ENCODE results near the gene ACSBG1. TPM values are rescaled to one million over a fixed set of nuclear protein-coding genes. Genes with fewer than 3 reads are reported as not detected.

Gene ACSBG1
- total RNA-seq, 1 donor from 2014 or later: 3.4 TPM

DNA sequence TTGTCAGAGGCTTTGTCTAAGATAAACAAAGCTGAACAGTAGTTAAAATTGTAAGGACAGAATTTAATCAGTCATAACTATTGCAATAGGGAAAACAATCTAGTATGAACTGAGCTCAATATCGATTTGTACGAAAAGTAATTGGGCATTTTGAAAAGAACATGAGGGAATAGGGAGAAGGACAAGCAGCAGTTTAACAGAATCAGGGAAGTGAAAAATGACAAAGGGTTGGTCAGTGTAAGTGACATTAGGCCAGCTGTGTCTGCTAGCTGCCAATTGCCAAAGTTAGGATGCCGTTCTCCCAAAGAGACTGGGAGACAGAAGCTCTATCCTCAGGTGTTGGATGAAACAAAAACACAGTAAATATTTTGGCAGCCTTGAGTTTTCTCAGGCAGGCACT, 26.7 kb upstream of the ACSBG1 start:
- intact Hi-C loops (cut with DNase I): no loop called here
- no peaks in the 10 kb centered on the region for H3K36me3 ChIP-seq
- H3K4me3 ChIP-seq: no peak overlapping the region
- DNase-seq (ENCODE audit: extremely low spot score in 2 of 2): no peak
- H3K27me3 ChIP-seq: no peaks in the 10 kb centered on the region
- TF ChIP-seq CTCF (IDR thresholded peaks at IDR 0.05) (no peak), POLR2A (IDR thresholded peaks at IDR 0.05) (no peak), POLR2AphosphoS5 (IDR thresholded peaks at IDR 0.05; ENCODE audit: insufficient read depth in 1 of 2, low read depth in 1 of 2) (no peak)
- H3K4me1 ChIP-seq: peaks cover 18% of the 10 kb centered on the region
- no peaks in the 10 kb centered on the region for H3K9me3 ChIP-seq
- H3K27ac ChIP-seq: no peak overlapping the region

GRCh38 chr15:78260489-78260888, 26.1 kb upstream of the ACSBG1 start:
- Histone ChIP-seq H3K36me3 (no peaks in the 10 kb centered on the region), H3K4me1 (peaks cover 12% of the 10 kb centered on the region), H3K4me3 (no peak overlapping the region), H3K9me3 (no peaks in the 10 kb centered on the region), H3K27ac (no peak overlapping the region), H3K27me3 (no peaks in the 10 kb centered on the region)
- DNase-seq (ENCODE audit: extremely low spot score in 2 of 2): no peak
- intact Hi-C loops (cut with DNase I): no loop called here
- TF ChIP-seq POLR2A (IDR thresholded peaks at IDR 0.05): no peak
- no peak for TF ChIP-seq CTCF (IDR thresholded peaks at IDR 0.05)
- no peak for TF ChIP-seq POLR2AphosphoS5 (IDR thresholded peaks at IDR 0.05; ENCODE audit: insufficient read depth in 1 of 2, low read depth in 1 of 2)

DNA sequence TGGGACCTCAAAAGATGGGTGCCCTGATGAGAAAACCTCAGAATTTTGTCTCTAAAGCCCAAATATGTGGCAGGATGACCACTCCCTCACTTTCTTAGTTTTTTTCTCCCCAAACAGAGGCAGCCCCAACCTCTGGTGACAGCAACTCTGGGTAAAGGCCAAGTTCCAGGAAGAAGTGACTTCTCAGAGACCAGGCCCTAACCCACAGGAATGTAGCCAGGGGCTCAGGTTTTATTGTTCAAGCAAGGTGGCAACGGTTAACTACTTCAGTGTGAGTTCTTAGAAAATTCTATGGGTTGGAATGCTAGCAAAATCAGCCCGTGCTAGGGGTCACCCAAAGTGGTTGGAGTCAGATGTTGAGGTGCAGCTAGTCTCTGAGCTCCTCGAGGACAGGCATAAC, 24.9 kb upstream of the ACSBG1 start:
- no peak for TF ChIP-seq POLR2A (IDR thresholded peaks at IDR 0.05)
- no peak for TF ChIP-seq CTCF (IDR thresholded peaks at IDR 0.05)
- no peak for TF ChIP-seq POLR2AphosphoS5 (IDR thresholded peaks at IDR 0.05; ENCODE audit: insufficient read depth in 1 of 2, low read depth in 1 of 2)
- Histone ChIP-seq H3K4me3 (no peak overlapping the region), H3K27ac (no peak overlapping the region), H3K36me3 (no peaks in the 10 kb centered on the region), H3K4me1 (peaks cover 6% of the 10 kb centered on the region), H3K27me3 (no peaks in the 10 kb centered on the region), H3K9me3 (no peaks in the 10 kb centered on the region)
- intact Hi-C loops (cut with DNase I): no loop called here
- DNase-seq (ENCODE audit: extremely low spot score in 2 of 2): no peak

GRCh38 chr15:78257681-78258080, 23.3 kb upstream of the ACSBG1 start:
- Histone ChIP-seq H3K36me3 (no peaks in the 10 kb centered on the region), H3K27ac (no peak overlapping the region), H3K9me3 (no peaks in the 10 kb centered on the region), H3K4me3 (no peak overlapping the region), H3K27me3 (no peaks in the 10 kb centered on the region), H3K4me1 (no peaks in the 10 kb centered on the region)
- no peak for TF ChIP-seq CTCF (IDR thresholded peaks at IDR 0.05)
- no peak for TF ChIP-seq POLR2AphosphoS5 (IDR thresholded peaks at IDR 0.05; ENCODE audit: insufficient read depth in 1 of 2, low read depth in 1 of 2)
- TF ChIP-seq POLR2A (IDR thresholded peaks at IDR 0.05): no peak
- intact Hi-C loops (cut with DNase I): no loop called here
- DNase-seq (ENCODE audit: extremely low spot score in 2 of 2): no peak

- no peaks in the 10 kb centered on the region for H3K27me3 ChIP-seq
- no peak for DNase-seq (ENCODE audit: extremely low spot score in 2 of 2)
- TF ChIP-seq CTCF (IDR thresholded peaks at IDR 0.05) (no peak), POLR2A (IDR thresholded peaks at IDR 0.05) (no peak), POLR2AphosphoS5 (IDR thresholded peaks at IDR 0.05; ENCODE audit: insufficient read depth in 1 of 2, low read depth in 1 of 2) (no peak)
- no peak overlapping the region for H3K27ac ChIP-seq
- H3K9me3 ChIP-seq: no peaks in the 10 kb centered on the region
- H3K4me1 ChIP-seq: no peaks in the 10 kb centered on the region
- no peaks in the 10 kb centered on the region for H3K36me3 ChIP-seq
- H3K4me3 ChIP-seq: no peak overlapping the region
- intact Hi-C loops (cut with DNase I): no loop called here
Observed at GRCh38 chr15:78256044-78256437, 21.7 kb upstream of the ACSBG1 start.

All from vagina (tissue), 2 donors.